WERI-Rb-1 (cell line): ENCODE results near the gene DMD.

Experiments
- DNase-seq: peaks from one replicate; pipeline ENCODE4 v3.0.0-alpha.2; 2020
- H3K27ac ChIP-seq: fragments of 250-450 bp; sonication (Bioruptor Pico); 2 replicates; pipeline ENCODE4 v1.5.1; 2020; ENCODE audit warnings: mild to moderate bottlenecking, moderate library complexity
- H3K27me3 ChIP-seq: fragments of 250-450 bp; sonication (Bioruptor Pico); 2 replicates; pipeline ENCODE4 v1.5.1; 2021; ENCODE audit warnings: mild to moderate bottlenecking, low read depth, moderate library complexity; ENCODE audit not compliant: insufficient read depth, severe bottlenecking
- H3K36me3 ChIP-seq: fragments of 250-450 bp; sonication (Bioruptor Pico); 2 replicates; pipeline ENCODE4 v1.5.1; 2020; ENCODE audit warnings: mild to moderate bottlenecking, moderate library complexity
- H3K4me3 ChIP-seq: 2 replicates; pipeline ENCODE4 v1.5.1; 2011; ENCODE audit warnings: low read depth, mild to moderate bottlenecking, control low read depth, low read length
- H3K9me3 ChIP-seq: fragments of 250-450 bp; sonication (Bioruptor Pico); 2 replicates; pipeline ENCODE4 v1.5.1; 2021; ENCODE audit warnings: mild to moderate bottlenecking, moderate library complexity; ENCODE audit not compliant: severe bottlenecking
- CTCF ChIP-seq: IDR thresholded peaks from 2 replicates; pipeline ENCODE4 v1.5.1; 2011; ENCODE audit warnings: low read depth, mild to moderate bottlenecking, control low read depth, inconsistent platforms, low read length

Gene DMD

GRCh38 chrX:31713120-31713519 lies 1498.2 kb downstream of the DMD start:
- TF ChIP-seq CTCF: no peak
- Histone ChIP-seq H3K9me3 (no peaks in the 10 kb centered on the region), H3K27ac (no peak overlapping the region), H3K36me3 (no peaks in the 10 kb centered on the region), H3K27me3 (no peaks in the 10 kb centered on the region), H3K4me3 (no peak overlapping the region)
- no peak for DNase-seq

GRCh38 chrX:31711166-31711565 lies 1500.2 kb downstream of the DMD start:
- TF ChIP-seq CTCF: no peak
- no peaks in the 10 kb centered on the region for H3K36me3 ChIP-seq
- H3K27me3 ChIP-seq: no peaks in the 10 kb centered on the region
- no peak overlapping the region for H3K4me3 ChIP-seq
- H3K27ac ChIP-seq: no peak overlapping the region
- DNase-seq: no peak
- no peaks in the 10 kb centered on the region for H3K9me3 ChIP-seq

GRCh38 chrX:31708116-31708515 lies 1503.2 kb downstream of the DMD start:
- DNase-seq: no peak
- Histone ChIP-seq H3K36me3 (no peaks in the 10 kb centered on the region), H3K27me3 (no peaks in the 10 kb centered on the region), H3K27ac (no peak overlapping the region), H3K4me3 (no peak overlapping the region), H3K9me3 (no peaks in the 10 kb centered on the region)
- TF ChIP-seq CTCF: no peak

- Histone ChIP-seq H3K27me3 (no peaks in the 10 kb centered on the region), H3K27ac (no peak overlapping the region), H3K9me3 (no peaks in the 10 kb centered on the region), H3K36me3 (no peaks in the 10 kb centered on the region), H3K4me3 (no peak overlapping the region)
- DNase-seq: no peak
- no peak for TF ChIP-seq CTCF
Measured at GRCh38 chrX:31706466-31706865, 1504.9 kb downstream of the DMD start.

- no peaks in the 10 kb centered on the region for H3K36me3 ChIP-seq
- no peaks in the 10 kb centered on the region for H3K27me3 ChIP-seq
- TF ChIP-seq CTCF: no peak
- H3K4me3 ChIP-seq: no peak overlapping the region
- H3K27ac ChIP-seq: no peak overlapping the region
- DNase-seq: no peak
- H3K9me3 ChIP-seq: no peaks in the 10 kb centered on the region
Measured at GRCh38 chrX:31705816-31706215, 1505.5 kb downstream of the DMD start.

GRCh38 chrX:31704938-31705337 lies 1506.4 kb downstream of the DMD start:
- TF ChIP-seq CTCF: no peak
- DNase-seq: no peak
- Histone ChIP-seq H3K27me3 (no peaks in the 10 kb centered on the region), H3K27ac (no peak overlapping the region), H3K9me3 (no peaks in the 10 kb centered on the region), H3K36me3 (no peaks in the 10 kb centered on the region), H3K4me3 (no peak overlapping the region)
